H9 (cell line): Measurements from ENCODE around the gene IGSF22. TPM values are rescaled to one million over a fixed set of nuclear protein-coding genes. Genes with fewer than 3 reads are reported as not detected.

ENCODE experiments used
- DNase-seq: peaks from one replicate; pipeline ENCODE4 v3.0.0-alpha.2; 2017
- H2AFZ ChIP-seq: one replicate; pipeline ENCODE4 v1.6.1; 2013; ENCODE audit warnings: mild to moderate bottlenecking, low read length, control low read depth, moderate library complexity
- H2AK5ac ChIP-seq: 2 replicates; pipeline ENCODE4 v1.6.1; 2013; ENCODE audit warnings: low read length, control low read depth, mixed read lengths; ENCODE audit not compliant: insufficient read length
- H2BK120ac ChIP-seq: one replicate; pipeline ENCODE4 v1.6.1; 2013; ENCODE audit warnings: low read depth, mild to moderate bottlenecking, low read length, control low read depth, inconsistent platforms; ENCODE audit not compliant: poor library complexity, severe bottlenecking
- H2BK12ac ChIP-seq: 2 replicates; pipeline ENCODE4 v1.6.1; 2013; ENCODE audit warnings: low read length, control low read depth, mixed read lengths, low read depth; ENCODE audit not compliant: insufficient read length
- H2BK15ac ChIP-seq: 2 replicates; pipeline ENCODE4 v1.6.1; 2013; ENCODE audit warnings: low read depth, low read length, control low read depth
- H2BK20ac ChIP-seq: one replicate; pipeline ENCODE4 v1.6.1; 2013; ENCODE audit warnings: low read depth, mild to moderate bottlenecking, low read length, control low read depth, inconsistent platforms; ENCODE audit not compliant: poor library complexity, severe bottlenecking
- H2BK5ac ChIP-seq: 2 replicates; pipeline ENCODE4 v1.6.1; 2013; ENCODE audit warnings: low read length, control low read depth, mixed read lengths; ENCODE audit not compliant: insufficient read length
- H3K14ac ChIP-seq: 2 replicates; pipeline ENCODE4 v1.6.1; 2013; ENCODE audit warnings: low read length, control low read depth; ENCODE audit not compliant: insufficient read depth
- H3K18ac ChIP-seq: 2 replicates; pipeline ENCODE4 v1.6.1; 2013; ENCODE audit warnings: low read depth, mild to moderate bottlenecking, mixed read lengths, low read length, control low read depth; ENCODE audit not compliant: insufficient read length
- H3K23ac ChIP-seq: 2 replicates; pipeline ENCODE4 v1.6.1; 2013; ENCODE audit warnings: low read length, control low read depth, mixed read lengths, low read depth; ENCODE audit not compliant: insufficient read length
- H3K23me2 ChIP-seq: 2 replicates; pipeline ENCODE4 v1.6.1; 2013; ENCODE audit warnings: low read depth, mild to moderate bottlenecking, mixed read lengths, low read length, control low read depth; ENCODE audit not compliant: insufficient read length, poor library complexity, severe bottlenecking
- H3K27ac ChIP-seq: 2 replicates; pipeline ENCODE4 v1.5.1; 2013; ENCODE audit warnings: low read length, control low read depth, mixed read lengths, low read depth; ENCODE audit not compliant: insufficient read length
- H3K27me3 ChIP-seq: 2 replicates; pipeline ENCODE4 v1.6.1; 2013; ENCODE audit warnings: low read length, control low read depth, inconsistent platforms; ENCODE audit not compliant: insufficient read depth
- H3K4ac ChIP-seq: 2 replicates; pipeline ENCODE4 v1.6.1; 2013; ENCODE audit warnings: low read depth, mild to moderate bottlenecking, control low read depth, inconsistent platforms, low read length, moderate library complexity
- H3K4me1 ChIP-seq: 2 replicates; pipeline ENCODE4 v1.6.1; 2013; ENCODE audit warnings: low read length, control low read depth, inconsistent platforms; ENCODE audit not compliant: insufficient read depth
- H3K4me2 ChIP-seq: 2 replicates; pipeline ENCODE4 v1.6.1; 2013; ENCODE audit warnings: low read length, control low read depth, mixed read lengths; ENCODE audit not compliant: insufficient read length, insufficient read depth
- H3K56ac ChIP-seq: 2 replicates; pipeline ENCODE4 v1.6.1; 2013; ENCODE audit warnings: low read depth, mild to moderate bottlenecking, mixed read lengths, low read length, control low read depth; ENCODE audit not compliant: insufficient read length
- H3K79me1 ChIP-seq: 2 replicates; pipeline ENCODE4 v1.6.1; 2013; ENCODE audit warnings: low read depth, mild to moderate bottlenecking, moderate library complexity, low read length, control low read depth, inconsistent platforms; ENCODE audit not compliant: insufficient read depth, poor library complexity, severe bottlenecking
- H3K79me2 ChIP-seq: 2 replicates; pipeline ENCODE4 v1.6.1; 2013; ENCODE audit warnings: low read length, control low read depth, inconsistent platforms; ENCODE audit not compliant: insufficient read depth
- H3K9ac ChIP-seq: 2 replicates; pipeline ENCODE4 v1.6.1; 2013; ENCODE audit warnings: low read length, control low read depth, mixed read lengths; ENCODE audit not compliant: insufficient read length; ENCODE audit errors: extremely low read depth
- H3K9me3 ChIP-seq: one replicate; pipeline ENCODE4 v1.6.1; 2013; ENCODE audit warnings: low read depth, low read length, inconsistent platforms; ENCODE audit not compliant: control insufficient read depth
- H3T11ph ChIP-seq: one replicate; pipeline ENCODE4 v1.6.1; 2013; ENCODE audit warnings: mild to moderate bottlenecking, low read length, control low read depth, inconsistent platforms
- H4K20me1 ChIP-seq: one replicate; pipeline ENCODE4 v1.6.1; 2013; ENCODE audit not compliant: control insufficient read depth, insufficient read length, insufficient read depth
- H4K5ac ChIP-seq: 2 replicates; pipeline ENCODE4 v1.6.1; 2013; ENCODE audit warnings: low read depth, mild to moderate bottlenecking, mixed read lengths, low read length, control low read depth; ENCODE audit not compliant: insufficient read length
- H4K8ac ChIP-seq: replicated peaks from 2 replicates; pipeline ENCODE4 v1.6.1; 2013; ENCODE audit warnings: low read length, control low read depth, mixed read lengths, low read depth; ENCODE audit not compliant: insufficient read length
- H4K91ac ChIP-seq: 2 replicates; pipeline ENCODE4 v1.6.1; 2013; ENCODE audit warnings: low read depth, mild to moderate bottlenecking, moderate library complexity, mixed read lengths, low read length, control low read depth; ENCODE audit not compliant: insufficient read length
- H3K27ac Mint-ChIP-seq, 3 experiments: 2 replicates in 2 of 3; 3 replicates in 1 of 3; pipeline ENCODE4 v1.8.0; 2020 to 2021; ENCODE audit warnings: mixed read lengths in 3 of 3, mild to moderate bottlenecking in 1 of 3, moderate library complexity in 1 of 3
- H3K27me3 Mint-ChIP-seq: 2 replicates; pipeline ENCODE4 v1.8.0; 2021; ENCODE audit warnings: low read depth, mild to moderate bottlenecking, moderate library complexity, mixed read lengths
- H3K36me3 Mint-ChIP-seq, 3 experiments: 2 replicates in 2 of 3; 3 replicates in 1 of 3; pipeline ENCODE4 v1.8.0; 2020 to 2021; ENCODE audit warnings: low read depth in 3 of 3, mixed read lengths in 3 of 3; ENCODE audit not compliant: insufficient read depth in 1 of 3
- H3K4me1 Mint-ChIP-seq, 2 experiments: 2 replicates each; pipeline ENCODE4 v1.8.0; 2020; ENCODE audit warnings: mixed read lengths in 2 of 2
- H3K4me3 Mint-ChIP-seq, 2 experiments: 2 replicates in 1 of 2; 3 replicates in 1 of 2; pipeline ENCODE4 v1.8.0; 2020 to 2021; ENCODE audit warnings: mild to moderate bottlenecking in 2 of 2, mixed read lengths in 2 of 2, moderate library complexity in 1 of 2
- H3K9me3 Mint-ChIP-seq, 2 experiments: 2 replicates in 1 of 2; 3 replicates in 1 of 2; pipeline ENCODE4 v1.8.0; 2020; ENCODE audit warnings: mild to moderate bottlenecking in 2 of 2, mixed read lengths in 2 of 2, moderate library complexity in 1 of 2
- WGBS: extraction: QIAGEN DNeasy Blood & Tissue Kit; methylation state at CpG from one replicate; pipeline ENCODE4 v1.1.7; 2013; ENCODE audit warnings: missing lambda C conversion rate, low lambda C conversion rate, mixed read lengths; ENCODE audit not compliant: insufficient read length; ENCODE audit errors: extremely low coverage; 5-methylcytosine and 5-hydroxymethylcytosine counted together
- total RNA-seq: library from RNA; stranded (reverse); gene quantifications from 2 replicates; pipeline ENCODE4 v1.2.1, GENCODE V29; 2021
- TF ChIP-seq, protein P1 (sequence below): fragments of 200-600 bp; sonication (generic); conservative IDR thresholded peaks from 3 replicates; pipeline ENCODE4 v1.8.0; 2021; ENCODE audit warnings: antibody characterized with exemption, mild to moderate bottlenecking

IGSF22 gene
- total RNA-seq, 1 experiment from 2014 or later, result 0.35 TPM

GRCh38 chr11:18707811-18708340 is 18.1 kb downstream of the IGSF22 start:
- H3K4me3 Mint-ChIP-seq, result no peak overlapping the region

More at GRCh38 chr11:18707811-18708340, 18.1 kb downstream of the IGSF22 start:
- Histone ChIP-seq H3K4me1 (no peaks in the 10 kb centered on the region), H2BK5ac (no peak overlapping the region), H3K56ac (no peak overlapping the region), H3K4ac (no peak overlapping the region), H4K8ac (no peak overlapping the region), H3T11ph (no peak overlapping the region), H3K14ac (no peak overlapping the region), H4K20me1 (no peaks in the 10 kb centered on the region), H3K27me3 (peaks cover 3% of the 10 kb centered on the region), H2BK20ac (no peak overlapping the region), H4K91ac (no peak overlapping the region), H3K23ac (no peak overlapping the region), H2BK15ac (no peak overlapping the region), H3K27ac (no peak overlapping the region), H3K9ac (no peak overlapping the region), H3K79me2 (no peaks in the 10 kb centered on the region), H3K18ac (no peak overlapping the region), H3K9me3 (no peaks in the 10 kb centered on the region), H4K5ac (no peak overlapping the region), H2AFZ (no peak overlapping the region), H2BK12ac (no peak overlapping the region), H2BK120ac (no peak overlapping the region), H3K23me2 (no peaks in the 10 kb centered on the region), H2AK5ac (no peak overlapping the region), H3K4me2 (no peak overlapping the region), H3K79me1 (no peaks in the 10 kb centered on the region)
- no CpG with 5 or more reads among the region's 12 CpGs for WGBS
- no peak for DNase-seq
- Mint-ChIP-seq H3K27ac (no peak overlapping the region), H3K4me1 (peaks cover 3 to 10% of the 10 kb centered on the region in 2 experiments; a peak in 2 of 4 replicates), H3K9me3 (no peaks in the 10 kb centered on the region), H3K36me3 (no peaks in the 10 kb centered on the region), H3K27me3 (peaks cover 54% of the 10 kb centered on the region)
- TF ChIP-seq, protein P1, sequence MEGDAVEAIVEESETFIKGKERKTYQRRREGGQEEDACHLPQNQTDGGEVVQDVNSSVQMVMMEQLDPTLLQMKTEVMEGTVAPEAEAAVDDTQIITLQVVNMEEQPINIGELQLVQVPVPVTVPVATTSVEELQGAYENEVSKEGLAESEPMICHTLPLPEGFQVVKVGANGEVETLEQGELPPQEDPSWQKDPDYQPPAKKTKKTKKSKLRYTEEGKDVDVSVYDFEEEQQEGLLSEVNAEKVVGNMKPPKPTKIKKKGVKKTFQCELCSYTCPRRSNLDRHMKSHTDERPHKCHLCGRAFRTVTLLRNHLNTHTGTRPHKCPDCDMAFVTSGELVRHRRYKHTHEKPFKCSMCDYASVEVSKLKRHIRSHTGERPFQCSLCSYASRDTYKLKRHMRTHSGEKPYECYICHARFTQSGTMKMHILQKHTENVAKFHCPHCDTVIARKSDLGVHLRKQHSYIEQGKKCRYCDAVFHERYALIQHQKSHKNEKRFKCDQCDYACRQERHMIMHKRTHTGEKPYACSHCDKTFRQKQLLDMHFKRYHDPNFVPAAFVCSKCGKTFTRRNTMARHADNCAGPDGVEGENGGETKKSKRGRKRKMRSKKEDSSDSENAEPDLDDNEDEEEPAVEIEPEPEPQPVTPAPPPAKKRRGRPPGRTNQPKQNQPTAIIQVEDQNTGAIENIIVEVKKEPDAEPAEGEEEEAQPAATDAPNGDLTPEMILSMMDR, result no peak
